Dermis microvascular lymphatic vessel endothelial cell (primary cell): Measurements from ENCODE around the gene AURKB. TPM values are rescaled to one million over a fixed set of nuclear protein-coding genes. Genes with fewer than 3 reads are reported as not detected.
A peak's percentile ranks its signal among the peaks of the same experiment; 100 is the strongest.
"Not testable (repeated sequence)": the region's sequence is repeated elsewhere in the genome, so short reads cannot be mapped to it uniquely, and the experiment has no call there.

Experiments
- DNase-seq, 2 donors: peaks; one replicate each; pipeline versions ENCODE4 v3.0.0 to v3.0.0-alpha.2; 2010; ENCODE audit warnings: low read depth in 2 of 2
- total RNA-seq: library from RNA; depleted of rRNA; stranded (reverse); fragments of >200 nt; gene quantifications from 2 replicates; pipeline ENCODE4 v1.2.1, GENCODE V29; 2014

Gene AURKB
- total RNA-seq, 1 donor from 2014 or later: 30.7 TPM

DNA sequence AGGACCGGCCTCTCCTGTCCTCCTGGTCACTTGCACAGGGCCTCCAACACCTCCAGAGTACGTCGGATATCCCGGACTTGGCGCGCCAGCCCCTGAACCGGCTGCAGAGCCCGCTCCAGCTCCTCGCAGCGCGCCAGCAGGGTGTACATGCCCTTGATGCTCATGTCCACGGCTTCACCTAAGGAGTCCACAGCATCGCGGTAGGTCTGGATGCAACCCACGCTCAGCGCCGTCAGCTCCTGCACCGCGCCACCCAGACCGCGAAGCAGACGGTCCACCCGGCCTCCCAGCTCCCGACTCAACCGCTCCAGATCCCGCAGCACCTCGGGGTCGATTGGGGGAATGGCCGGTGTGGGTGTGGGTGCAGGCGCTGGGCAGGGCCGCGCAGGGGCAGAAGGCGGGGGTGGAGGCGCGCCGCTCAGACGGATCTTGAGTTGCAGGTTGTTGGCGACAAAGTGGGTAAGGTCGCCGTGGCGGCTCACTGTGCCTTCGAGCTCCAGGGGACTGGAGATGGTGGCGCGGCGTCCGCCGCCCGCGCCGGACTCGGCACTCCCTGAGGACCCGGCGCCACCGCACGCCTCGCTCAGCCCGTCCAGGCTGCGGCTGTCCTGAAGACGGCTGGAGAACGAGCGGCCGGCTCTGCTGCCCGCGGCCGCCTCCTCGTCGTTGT, 21.2 kb downstream of the AURKB start:
- DNase-seq: peak in 1 of 2 donors; percentile 31

DNA sequence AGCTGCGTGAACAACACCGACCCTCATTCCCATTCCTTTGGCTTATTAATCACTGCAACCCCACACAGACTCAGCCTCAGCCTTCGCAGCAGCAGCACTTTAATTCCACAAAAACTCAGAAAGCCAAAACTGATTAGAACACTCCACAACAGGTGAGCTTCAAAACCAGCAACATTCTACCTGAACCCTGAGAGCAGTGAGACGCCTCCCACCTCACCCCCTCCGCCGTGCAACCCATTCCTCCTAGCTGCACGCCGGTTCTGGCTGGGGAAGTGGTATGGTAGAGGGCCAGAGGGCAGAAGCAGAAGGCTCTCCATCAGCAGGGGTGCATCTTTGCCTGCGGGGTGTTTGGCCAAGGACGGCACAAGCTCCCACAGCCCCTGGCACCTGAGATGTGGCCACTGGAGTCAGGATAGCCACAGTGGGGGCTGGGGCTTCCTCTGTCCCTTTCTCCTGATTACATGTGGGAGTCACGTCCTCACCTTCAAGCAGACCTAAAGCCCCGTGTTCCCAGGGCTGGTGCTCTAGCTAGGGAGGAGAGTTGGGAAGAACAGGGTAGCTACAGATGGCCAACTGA, 22.0 kb downstream of the AURKB start:
- DNase-seq: no peak

DNA sequence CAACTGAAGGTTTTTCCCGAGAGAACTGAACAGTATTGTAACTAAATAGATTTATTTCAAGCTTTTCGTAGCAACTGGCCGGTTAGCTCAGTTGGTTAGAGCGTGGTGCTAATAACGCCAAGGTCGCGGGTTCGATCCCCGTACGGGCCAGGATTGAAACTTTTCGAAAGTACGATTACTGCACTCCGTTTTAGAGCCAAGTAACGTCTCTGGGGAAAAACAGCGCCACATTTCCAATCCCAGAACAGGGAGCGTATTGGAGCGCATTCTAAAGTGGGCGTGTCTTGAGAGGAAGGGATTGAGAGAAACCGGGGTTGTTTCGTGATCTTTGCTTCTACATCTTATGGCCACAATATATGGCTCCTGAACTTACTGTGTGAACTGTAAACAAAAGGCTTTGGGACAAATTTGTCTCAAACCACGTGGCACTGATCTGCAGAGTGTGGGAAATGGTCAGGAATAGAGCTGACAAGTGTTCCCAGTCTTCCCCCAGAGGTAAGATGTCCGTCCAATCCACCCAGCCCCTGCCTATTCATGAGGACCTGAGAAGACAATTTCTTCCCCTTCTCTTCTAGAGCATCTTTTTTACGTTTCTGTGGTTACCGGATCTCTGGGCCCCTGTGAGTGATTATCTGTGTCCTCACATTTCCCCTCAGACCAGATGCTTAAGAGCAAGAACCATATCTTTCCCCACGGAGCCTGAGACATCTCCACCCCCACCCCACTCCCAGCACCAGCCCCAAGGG, 22.7 kb downstream of the AURKB start:
- peak; percentile 96 to 98 for DNase-seq

DNA sequence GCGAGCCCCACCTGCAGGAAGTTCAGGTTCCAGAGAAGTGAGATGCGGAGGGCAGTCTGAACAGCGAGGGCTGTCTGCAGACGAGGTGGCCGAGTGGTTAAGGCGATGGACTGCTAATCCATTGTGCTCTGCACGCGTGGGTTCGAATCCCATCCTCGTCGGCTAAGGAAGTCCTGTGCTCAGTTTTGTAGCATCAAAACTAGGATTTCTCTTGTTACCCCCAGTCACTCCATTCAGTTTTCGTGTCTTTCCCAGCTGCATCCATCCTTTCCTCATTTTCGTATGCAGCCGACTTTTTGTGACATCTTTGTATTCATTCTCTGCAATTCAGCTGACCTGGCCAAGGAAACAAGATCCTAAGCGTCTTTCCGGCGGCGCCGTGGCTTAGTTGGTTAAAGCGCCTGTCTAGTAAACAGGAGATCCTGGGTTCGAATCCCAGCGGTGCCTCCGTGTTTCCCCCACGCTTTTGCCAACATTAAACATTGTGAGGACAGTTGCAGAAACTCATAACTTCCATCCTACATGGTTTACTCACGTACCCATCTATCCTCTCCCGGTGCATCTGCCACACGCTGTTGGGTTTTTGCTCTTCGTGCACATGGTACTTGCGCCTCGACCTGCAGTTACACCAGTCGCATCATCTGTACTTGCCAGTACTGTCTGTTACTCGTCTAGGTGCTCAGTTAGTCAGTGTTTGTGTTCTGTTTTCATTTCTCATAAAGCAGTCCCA, 23.4 kb downstream of the AURKB start:
- DNase-seq: peak; percentile 86 to 94

DNA sequence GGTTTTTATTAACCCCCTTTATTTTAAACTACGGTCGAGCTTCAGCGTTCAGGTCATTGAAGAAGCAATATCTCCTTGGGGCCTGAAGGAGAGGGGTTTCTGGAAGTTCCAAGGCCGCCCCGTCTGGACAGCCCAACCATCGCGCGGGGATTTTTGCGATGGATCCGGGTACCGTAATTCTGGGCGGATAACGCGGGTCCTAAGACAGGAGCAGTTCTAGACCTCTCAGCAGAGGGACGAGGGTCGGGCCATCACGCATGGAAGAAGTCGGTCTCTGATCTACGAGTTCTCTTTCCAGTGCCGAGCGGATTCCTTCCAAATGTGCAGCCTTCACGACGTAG, 24.0 kb downstream of the AURKB start:
- DNase-seq: no peak

DNA sequence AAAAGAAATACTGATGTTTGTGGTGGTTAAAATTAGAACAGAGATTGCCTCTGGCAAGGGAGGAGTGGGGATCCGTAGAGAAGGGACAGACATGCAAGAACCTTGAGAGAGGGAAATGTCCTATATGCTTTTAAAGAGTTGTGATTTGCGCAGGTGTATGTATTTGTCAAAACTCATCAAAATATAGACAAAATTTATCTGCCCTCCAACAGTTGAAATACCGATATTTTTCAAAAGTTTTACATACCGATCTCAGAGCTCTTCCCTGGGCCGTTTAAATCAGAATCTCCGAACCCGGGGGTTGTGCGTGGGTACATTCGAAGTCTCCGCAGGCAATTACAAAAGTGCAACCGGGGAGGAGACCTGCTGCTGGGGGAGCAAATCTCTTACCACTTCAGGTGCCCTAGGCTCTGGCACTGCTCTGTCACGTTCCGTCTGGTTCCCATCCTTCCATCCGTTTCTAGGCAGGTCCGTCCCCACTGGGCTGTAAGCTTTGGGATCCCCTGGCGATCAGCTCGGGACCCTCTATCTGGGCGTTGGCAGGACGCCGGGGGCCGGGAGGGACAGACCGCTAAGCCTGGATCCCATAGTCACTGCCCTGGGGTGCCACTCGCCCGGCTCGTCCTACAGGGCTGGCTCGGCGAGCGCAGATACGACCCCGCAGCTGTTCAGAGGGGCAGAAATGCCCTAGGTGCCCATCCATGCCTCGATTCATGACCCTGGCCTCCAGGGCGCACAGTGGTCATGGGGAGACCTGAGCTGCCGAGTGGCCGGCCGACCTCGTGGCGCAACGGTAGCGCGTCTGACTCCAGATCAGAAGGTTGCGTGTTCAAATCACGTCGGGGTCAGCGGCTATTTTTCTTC, 24.6 kb downstream of the AURKB start:
- peak; percentile 54 to 73 for DNase-seq

DNA sequence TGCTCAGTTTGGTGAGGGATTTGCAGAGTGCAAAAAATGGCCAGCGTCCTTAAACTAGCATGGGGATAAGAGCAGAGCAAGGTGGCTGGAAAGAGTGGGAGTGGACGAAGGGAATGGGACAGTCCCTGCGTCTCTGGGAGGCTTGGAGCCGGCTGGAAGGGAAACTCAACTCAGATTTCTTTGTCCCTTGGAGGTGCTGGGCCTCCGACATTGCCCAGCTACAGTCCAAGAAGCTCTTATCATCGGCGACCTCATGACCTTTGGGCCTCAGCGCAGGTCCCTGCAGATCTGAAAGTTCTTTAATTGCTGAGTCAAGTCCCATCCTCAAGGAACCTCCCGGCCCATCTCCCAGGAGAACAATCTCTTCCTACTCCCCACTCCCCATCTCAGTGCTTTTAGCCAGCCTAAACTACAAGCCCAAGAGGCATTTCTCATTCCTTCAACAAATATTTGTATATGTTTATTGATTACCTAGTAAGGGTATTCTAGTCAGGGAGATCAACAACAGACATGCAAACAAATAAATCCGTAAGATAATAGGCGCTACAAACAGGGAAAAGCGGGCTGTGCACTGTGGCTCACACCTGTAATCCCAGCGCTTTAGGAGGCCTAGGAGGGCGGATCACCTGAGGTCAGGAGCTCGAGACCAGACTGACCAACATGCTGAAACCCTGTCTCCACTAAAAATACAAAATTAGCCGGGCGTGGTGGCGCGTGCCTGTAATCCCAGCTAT, 33.2 kb downstream of the AURKB start:
- DNase-seq: no peak

DNA sequence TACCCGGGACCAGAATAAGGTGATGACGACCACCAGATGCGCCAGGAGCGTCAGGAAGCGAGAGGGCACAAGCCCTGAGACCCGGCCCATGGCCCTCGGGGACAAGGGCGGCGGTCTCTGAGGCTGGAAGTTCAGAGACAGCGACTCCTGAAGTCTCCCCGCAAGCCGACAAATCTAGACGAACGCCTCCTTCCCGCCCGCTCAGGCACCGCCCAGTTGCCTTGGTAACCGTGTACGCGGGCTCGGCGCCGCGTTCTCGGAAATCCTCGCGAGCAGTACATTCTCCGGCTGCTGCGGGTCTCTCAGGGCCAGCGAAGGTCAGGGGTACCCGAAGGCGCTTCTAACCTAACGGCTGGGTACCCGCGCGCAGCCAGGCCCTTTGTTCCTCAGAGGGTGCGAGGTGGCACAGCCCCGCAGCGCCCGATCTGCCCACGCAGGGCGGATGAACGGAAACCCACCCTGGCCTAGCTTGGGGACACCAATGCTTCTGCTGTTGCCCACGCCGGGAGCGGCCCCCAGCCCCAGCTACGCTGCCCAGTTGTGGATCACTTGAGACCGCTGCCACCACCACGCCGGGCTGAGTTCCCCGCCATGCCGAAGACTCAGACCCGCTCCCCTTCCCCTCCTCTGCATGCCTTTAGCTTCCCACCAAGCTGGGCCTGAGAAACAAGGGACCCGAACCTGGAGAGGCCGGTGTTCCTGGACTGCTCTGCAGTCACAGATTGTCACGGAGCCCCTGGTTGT, 34.0 kb downstream of the AURKB start, which contains the start of gene TMEM107:
TSS of gene TMEM107 (minus strand) at position 184 of the 744 bp plus-strand sequence. CDS start at position 90, 94 bp downstream.
- DNase-seq: peak in 1 of 2 donors; percentile 76

DNA sequence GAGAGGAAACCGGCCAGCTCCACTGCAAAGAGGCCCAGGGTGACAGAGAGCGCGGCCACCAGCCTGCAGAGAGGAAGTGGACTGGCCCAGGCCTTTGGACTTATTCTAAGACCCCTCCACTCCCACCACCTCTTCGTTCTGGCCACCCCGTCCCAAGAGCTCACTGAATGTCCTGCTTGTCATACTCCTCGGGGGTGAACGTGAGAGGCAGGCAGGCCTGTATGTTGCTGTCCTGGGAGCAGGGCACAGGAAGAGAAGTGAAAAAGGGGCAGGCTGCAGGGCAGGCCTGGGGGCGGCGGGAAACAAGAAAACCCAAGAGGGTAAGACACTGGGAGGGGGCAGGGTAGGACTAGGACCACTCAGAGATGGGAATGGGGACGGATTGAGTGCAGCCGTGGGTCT, 34.6 kb downstream of the AURKB start:
- no peak for DNase-seq

DNA sequence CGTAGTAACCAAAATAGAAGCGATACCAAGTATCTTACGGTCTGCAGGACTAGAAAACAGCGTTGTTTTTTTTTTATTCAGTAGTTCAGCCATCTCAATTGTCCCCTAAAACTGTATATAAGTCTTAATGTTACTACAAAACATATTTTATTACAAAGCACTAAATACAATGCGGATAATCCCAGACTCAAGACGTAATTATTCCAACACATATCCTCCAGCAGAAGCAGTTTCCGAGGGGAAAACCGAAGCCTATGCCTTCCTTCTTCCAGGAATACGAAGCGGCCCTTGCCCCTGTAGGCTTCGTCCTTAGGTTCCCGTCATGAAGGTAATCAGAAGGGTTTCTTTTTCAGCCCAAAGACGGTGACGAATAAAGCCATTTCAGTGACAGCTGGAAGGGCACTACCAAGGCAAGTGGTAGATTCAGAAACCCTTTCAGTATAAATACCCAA, 36.5 kb downstream of the AURKB start:
- no peak for DNase-seq

DNA sequence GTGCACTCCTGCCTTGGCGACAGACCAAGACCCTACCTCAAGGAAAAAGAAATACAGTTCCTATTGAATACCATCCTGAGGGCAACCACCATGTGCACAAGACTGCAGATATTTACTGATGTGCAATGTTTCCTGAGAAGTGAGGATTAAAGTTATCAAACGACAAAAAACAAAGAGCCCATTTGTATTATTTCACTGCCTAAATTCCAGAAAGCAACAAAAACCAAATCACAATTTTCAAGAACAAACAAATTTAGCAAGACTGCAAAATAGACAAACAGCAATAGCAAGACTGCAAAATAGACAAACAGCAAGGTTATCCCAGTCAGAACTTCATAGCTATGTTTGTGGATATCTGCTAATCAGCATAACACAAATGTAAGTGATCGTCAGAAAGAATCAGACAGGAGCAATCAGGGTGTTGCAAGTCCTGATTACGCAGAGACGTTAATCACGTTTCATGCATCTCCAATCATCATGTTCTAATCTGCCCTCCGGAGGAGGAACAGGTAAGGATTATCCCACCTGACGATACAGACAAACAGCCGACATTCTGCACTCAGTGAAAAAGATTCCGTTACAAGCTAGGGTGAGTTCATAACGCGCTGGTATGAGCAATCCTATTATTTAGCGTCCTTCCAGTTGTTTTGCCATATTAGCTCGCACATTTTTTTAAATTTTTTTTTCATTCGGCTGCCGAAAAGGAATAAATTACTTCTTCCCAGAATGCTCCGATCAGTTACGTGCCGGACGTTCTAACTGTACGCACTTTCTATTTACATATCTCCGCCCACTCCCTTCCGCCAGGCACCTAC, 37.1 kb downstream of the AURKB start:
- peak; percentile 96 for DNase-seq

DNA sequence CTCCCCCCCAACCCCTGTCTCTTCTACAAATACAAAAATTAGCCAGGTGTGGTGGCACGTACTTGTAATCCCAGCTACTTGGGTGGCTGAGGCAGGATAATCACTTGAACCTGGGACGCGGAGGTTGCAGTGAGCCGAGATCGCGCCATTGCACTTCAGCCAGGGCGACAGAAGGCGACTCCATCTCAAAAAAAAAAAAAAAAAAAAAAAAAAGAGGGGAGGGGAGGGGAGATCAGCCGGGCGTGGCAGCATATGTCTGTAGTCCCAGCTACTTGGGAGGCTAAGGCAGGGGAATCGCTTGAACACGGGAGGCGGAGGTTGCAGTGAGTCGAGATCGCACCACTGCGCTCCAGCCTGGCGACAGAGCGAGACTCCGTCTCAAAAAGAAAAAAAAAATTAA, 40.2 kb downstream of the AURKB start:
- not testable (repeated sequence) for DNase-seq

DNA sequence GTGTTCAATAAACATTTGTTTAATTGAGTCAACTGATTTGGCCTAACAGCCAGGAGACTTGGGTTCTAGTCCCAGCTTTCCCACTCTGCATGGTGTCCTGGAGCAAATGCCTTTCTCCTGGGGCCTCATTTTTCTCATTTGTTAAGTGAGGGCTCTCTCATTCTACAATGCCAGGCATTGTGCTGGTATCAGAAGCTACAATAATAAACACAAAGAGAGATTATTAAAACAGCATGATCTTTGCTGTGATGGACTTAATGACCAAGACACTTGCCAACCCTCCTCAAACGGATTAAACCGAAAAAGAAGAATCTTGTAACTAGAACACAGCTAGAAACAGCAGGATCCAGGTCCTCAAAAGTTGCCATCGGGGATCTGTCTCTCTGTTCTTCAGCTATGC, 42.8 kb downstream of the AURKB start:
- no peak for DNase-seq

DNA sequence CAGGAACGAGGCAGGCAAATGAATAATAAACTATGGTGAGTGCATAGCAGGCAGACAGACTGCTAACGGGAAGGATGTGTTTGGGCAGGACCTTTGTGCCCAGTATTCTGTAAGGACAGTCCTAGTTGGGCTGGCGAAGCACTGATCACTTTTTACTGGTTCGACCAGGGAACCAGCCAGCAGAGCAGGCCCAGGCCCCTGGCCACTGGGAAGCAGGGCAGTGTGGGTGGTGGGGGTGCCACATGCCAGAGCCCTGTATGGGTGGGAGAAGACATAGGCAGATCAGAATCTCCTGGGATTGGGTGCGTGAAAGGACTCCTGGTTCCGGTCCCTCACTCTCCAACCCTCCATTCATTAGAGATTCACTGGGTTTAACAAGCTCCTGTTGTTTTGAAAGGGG, 43.6 kb downstream of the AURKB start:
- no peak for DNase-seq

DNA sequence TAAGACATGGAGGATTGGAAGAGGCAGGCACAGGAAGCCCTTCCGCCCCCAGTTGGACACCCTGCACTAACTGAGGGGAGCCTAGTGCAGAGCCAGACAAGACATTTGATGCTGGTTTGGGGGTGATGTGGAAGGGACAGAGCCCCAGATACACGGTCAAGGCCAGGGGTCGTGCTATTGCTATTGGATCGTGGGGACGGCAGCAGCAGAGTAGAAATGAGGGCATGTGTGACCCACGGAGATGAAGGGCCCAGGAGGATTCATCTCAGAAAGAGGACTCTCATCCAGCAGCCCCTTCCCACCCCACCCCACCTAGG, 45.6 kb downstream of the AURKB start:
- DNase-seq: no peak

DNA sequence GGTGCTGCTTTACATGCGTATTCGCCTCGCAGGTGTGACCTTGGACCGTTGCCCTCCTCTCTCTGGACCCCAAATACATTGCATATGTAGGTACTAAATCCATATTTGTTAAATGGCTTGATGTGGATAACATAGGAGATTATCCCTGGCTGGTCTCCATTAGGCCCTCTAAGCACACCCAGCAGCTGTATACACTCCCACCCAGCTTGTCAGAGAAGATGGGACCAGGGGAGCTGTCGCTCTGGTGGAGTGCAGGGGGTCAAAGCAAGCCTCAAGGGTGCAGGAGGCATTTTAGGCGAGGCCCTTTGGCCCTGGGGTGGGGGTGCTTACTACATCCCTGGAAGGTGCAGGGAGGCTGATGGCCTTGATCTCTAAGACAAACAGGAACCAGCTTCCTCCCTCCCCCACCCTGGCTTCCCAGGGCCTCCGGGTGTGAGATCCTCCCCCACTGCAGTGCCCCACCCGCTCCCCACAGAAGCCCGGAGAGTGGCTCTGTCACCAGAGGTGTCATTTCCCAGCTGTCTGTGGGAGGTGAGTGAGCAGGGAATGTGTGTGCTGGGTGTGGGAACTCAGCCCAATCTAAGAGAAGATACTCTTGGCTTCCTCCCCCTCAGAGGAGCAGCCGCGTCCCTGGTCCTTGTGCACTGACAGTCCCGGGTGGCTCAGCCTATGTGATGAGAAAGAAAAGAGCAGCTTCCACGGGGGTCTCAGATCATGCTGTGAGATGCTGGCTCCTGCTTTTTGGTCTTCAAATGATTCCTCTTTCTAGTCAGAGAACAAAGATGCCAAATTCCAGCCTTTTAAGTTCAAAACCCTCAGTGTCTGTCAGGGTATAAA, 46.2 kb downstream of the AURKB start:
- DNase-seq: no peak

DNA sequence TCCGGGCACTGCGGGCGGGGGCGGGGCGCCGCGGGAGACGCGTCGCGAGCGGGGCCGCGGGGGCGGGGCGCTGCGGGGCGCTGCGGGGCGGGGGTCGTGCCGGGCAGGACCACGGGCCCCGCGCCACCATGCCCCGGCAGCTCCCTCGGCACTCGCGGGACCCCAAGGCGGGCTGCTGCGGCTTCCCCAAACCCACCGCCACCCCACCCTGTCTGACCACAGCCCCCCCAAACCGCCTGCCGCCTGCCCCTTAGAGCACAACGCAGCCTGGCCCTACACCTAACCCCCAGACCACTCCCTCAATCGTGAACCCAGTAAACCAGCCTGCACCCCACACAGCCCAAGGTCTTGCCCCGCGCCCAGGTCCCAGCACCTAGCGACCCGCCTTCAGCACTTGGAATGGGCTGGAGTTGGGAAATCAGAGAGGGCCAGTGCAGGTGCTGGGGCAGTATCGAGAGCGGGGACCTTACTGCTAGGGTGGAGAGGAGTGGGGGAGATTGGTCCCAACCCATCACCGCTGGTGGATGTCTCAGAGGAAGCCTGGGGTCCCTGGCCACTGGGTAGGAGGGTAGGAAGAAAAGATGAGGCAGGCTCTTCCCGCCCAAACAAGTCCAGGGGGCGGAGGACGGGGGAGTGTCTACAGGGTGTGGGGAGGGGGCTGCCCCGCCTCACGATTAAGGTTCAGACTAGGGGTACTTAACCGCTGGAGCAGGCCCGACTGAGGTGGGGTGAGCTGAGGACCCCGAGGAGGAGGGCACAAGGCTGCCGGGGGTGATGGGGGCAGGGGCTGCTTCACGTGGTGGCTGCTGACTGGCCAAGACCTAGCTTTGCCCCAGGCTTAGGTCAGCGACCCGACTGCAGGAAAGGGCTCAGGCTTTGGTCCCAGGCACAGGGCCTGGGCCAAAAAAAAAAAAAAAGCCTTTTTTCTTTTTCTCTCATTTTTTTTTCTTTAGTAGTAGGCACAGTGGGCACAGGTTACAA, 47.1 kb downstream of the AURKB start:
- no peak for DNase-seq
